Measurements from ENCODE around the gene KRT16. TPM values are rescaled to one million over a fixed set of nuclear protein-coding genes. Genes with fewer than 3 reads are reported as not detected.
"Not testable (repeated sequence)": the region's sequence is repeated elsewhere in the genome, so short reads cannot be mapped to it uniquely, and the experiment has no call there.

KRT16 gene
- polyA plus RNA-seq, 3 donors = not detected

DNA sequence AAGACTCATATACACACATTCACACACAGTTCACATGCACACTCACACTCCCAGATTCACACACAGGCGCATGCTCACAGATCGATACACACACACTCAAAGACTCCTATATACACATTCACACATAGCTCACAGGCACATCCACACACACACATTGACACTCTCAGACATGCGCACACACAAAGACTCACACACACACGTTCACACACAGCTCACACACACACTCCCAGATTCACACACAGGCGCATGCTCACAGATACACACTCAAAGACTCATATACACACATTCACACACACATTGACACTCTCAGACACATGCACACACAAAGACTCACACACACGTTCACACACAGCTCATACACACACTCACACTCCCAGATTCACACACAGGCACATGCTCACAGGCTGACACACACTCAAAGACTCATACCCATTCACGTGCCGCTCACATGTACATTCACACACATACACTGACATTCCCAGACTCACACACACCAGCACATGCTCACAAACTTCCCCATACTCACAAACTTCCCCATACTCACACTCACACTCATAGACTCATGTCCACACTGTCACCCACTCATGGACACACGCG lies 37.5 kb upstream of the KRT16 start:
- DNase-seq (ENCODE audit: extremely low read depth in 1 of 11, low read depth in 9 of 11, low spot score in 4 of 11) = no peak

DNA sequence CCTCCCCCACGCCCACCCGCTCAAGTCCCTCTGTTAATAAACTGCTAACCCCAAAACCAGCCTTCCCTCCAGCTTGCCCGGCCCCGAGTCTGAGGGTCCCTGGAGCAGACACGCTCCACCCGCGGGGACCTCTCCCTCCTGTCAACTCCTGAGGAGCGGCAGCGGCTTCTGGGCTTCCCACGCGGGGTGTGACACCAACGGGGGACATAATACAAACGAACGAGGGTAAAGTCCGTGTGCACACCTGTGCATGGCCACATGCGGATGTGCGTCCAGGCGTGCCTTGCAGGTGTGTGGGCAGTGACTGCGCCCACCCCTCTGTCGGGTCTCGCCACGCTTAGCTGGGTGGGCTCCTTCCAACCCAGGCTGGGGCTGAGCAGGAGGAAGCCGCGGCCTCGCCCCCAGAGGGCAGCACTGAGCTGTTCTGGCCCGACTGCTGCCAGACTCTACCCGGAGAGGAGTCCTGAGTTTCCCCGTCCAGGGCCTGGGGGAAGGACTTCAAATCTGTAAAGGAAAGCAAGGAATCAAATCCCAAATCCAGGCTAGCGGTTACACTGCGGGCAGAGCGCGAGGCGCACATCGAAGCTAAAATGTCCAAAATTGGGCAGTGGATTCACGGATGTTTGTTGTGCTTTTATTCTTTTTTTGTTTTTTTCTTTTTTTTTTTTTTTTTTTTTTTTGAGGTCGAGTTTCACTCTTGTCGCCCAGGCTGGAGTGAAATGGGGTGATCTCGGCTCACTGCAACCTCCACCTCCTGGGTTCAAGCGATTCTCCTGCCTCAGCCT lies 36.0 kb upstream of the KRT16 start:
- DNase-seq (ENCODE audit: extremely low read depth in 1 of 11, low read depth in 9 of 11, low spot score in 4 of 11) = peak in 9 of 11 donors; percentile 72 to 84 (median 80)

DNA sequence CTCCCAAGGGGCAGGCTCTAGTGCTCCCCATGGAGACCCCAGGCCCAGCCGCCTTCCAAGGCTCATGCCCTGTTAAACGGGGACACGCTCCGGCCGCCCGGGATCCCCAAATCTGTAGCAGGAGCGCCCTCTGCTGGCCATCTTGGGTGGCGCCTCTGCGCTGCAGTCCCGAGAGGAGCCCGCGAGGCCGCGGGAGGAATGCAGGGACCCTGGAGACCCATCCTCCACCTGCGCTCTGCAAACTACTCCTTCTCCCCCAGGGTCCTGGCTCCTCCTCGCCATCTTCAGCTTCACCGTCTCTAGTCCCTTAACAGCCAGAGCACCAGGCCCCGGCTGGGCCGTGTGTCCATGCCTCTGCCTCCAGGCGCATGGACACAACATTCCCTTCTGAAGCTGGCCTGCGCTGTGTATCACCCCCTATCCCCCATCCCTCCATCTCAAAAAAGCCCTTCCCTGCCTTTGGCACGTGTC lies 35.4 kb upstream of the KRT16 start:
- peak in 7 of 11 donors; percentile 69 to 86 (median 78) for DNase-seq (ENCODE audit: extremely low read depth in 1 of 11, low read depth in 9 of 11, low spot score in 4 of 11)

DNA sequence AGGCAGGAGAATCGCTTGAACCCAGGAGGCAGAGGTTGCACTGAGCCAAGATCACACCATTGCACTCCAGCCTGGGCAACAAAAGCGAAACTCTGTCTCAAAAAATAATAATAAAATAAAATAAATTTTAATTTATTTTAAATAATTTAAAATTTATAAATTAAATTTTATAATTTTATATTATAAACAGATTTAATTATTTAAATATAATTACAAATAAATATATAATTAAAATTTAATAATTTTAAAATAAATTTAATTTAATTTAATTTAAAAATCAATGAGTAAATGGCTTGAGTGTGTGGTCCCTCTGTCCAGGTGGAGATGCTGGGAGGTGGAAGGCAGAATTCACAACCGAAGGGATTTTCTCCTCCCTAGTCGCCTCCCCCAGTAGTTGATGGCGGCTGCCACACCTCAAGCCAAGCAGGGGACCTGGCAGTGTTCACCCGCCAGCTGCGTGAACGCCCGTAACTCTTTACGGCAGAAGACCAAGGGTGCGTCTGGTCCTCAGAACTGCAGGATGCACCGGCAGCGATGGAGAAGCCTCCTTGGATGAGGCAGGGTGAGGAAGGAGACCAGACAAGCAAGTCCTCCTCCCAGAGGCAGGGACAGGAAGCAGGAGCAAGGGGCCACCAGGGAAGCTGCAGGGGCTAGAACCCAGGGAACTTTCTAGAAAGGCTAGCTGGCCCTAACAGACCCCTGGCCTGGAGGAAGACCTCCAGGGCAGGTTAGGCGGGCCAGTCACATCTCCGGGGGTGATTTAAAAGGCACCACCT lies 34.7 kb upstream of the KRT16 start:
- no peak for DNase-seq (ENCODE audit: extremely low read depth in 1 of 11, low read depth in 9 of 11, low spot score in 4 of 11)

DNA sequence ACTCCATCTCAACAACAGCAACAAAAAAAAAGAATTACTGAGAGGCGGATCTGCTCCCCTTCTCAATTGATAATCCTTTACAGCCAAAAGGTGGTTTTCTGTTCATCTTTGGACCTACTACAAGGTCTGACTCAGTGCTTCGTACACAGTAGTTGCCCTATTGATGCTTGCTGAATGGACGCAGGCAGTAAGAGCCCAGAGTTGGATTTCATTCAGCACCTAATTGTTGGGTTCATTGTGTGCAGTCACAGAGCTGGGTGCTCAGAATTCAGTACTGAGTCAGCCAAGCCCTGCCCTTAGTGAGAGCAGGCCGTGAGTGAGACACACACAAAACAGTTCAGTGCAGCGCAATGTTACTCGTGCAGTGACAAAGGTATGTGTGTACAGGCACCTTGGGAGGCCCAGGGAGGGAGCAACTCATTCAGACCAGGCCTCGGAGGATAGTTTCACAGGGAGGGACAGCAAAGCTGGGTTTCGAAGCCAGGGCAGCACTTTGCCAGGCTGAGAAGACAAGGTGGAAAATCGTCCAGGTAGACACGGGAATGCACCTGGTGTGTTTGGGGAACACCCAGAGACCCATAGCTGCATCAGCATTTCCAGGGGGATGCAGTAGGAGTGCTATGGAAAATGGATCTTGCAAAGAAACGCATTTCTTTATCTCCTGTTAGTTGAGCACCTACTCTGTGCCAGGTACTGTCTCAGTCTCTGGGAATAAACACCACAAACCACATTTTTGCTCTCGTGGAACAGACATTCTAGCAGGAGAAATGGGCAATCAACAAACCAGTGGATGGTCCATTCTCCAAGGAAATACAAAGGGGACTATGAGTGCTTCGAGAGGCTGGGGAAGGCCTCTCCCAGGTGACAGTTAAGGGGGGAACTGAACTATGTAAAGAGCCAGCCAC lies 29.9 kb upstream of the KRT16 start:
- no peak for DNase-seq (ENCODE audit: extremely low read depth in 1 of 11, low read depth in 9 of 11, low spot score in 4 of 11)

DNA sequence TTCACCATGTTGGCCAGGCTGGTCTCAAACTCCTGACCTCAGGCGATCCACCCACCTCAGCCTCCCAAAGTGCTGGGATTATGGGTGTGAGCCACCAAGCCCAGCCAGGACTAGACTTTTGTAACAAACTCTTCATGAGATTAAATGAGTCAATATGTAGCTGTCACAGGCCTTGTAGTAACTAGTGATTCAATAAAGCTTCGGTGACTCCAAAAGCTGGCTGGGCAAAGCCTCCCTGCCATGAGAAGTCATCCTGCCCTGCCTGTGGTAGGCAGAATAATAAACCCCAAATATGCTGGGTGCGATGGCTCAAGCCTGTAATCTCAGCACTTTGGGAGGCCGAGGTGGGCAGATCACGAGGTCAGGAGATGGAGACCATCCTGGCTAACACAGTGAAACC lies 28.0 kb upstream of the KRT16 start:
- DNase-seq (ENCODE audit: extremely low read depth in 1 of 11, low read depth in 9 of 11, low spot score in 4 of 11) = not testable (repeated sequence)

DNA sequence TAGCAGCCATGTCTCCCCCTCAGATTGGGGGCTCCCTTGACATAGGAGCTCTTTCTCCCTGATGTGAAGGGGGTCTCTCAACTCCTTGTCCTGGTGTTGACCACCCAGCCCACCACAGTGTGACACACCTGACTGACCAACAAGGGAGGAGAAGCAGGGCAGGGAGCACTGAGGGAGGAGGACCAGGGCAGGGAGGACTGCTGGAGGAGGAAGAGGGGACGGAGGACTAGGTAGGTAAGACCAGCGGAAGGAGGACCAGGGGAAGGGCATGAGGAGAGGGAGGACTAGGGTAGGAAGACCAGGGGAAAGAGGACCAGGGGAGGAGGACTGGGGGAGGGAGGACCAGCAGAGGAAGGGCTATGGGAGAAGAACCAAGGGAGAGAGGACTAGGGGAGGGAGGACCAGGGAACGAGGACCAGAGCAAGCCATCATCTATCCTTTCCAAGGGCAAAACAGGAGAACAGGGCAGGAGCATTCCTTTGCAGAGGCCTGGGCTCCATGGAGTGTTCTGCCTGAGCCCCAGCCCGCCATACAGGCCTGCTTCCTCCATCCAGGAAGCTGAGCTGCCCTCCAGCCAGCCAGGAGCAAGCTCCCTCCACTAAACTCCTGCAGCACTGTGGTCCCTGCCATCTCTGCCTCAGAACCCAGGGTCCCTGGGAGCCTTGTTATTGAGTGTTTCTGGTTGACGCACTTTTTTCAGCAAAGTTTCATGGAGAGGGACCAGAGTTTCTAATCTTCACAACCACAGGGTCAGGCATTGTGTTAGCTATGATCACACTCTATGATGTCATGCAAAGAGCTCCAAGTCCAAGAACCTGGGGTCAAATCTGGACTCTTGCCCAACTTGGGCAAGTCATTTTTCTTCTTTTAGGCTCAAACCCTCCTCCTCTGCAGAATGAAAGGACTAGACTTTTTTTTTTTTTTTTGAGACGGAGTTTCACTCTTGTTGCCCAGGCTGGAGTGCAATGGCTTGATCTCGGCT lies 27.2 kb upstream of the KRT16 start:
- no peak for DNase-seq (ENCODE audit: extremely low read depth in 1 of 11, low read depth in 9 of 11, low spot score in 4 of 11)

DNA sequence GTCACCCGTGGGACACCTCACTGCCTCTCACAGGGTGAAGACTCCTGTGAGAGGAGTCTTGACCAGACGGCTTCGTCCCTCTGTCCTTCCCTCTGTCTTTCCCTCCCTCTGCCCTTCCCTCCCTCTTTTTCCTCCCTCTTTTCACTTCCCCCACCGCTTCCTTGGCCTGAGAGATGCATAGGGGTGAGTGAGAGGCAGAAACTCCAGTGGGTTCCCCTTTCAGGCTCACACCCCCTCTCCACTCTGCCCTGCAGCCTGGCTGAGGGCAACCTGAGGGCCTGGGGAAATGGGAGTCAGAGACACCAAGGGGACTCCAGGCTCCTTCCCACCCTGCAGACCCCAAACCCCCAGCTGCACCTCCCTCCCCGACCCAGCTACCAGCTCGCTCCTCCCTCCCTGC lies 26.4 kb upstream of the KRT16 start:
- DNase-seq (ENCODE audit: extremely low read depth in 1 of 11, low read depth in 9 of 11, low spot score in 4 of 11) = no peak

DNA sequence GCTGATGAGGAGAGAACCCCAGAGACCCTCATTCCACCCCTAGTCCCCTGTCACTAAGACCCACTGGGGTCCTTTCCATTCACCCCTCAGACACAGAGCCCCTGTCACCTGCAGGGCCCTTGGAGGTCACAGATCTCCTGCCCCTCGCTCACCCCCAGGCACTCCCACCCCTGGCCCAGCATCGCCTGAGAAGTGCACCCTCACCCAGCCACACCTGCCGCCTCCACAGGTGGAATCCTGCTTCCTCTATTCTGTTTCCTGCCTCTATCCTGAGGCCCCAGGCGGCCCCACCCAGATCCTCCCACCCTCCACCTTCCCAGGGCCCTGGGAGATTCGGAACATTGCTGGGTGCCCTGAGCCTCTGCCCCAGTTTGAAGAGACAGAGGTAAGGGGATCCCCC lies 25.6 kb upstream of the KRT16 start:
- no peak for DNase-seq (ENCODE audit: extremely low read depth in 1 of 11, low read depth in 9 of 11, low spot score in 4 of 11)

DNA sequence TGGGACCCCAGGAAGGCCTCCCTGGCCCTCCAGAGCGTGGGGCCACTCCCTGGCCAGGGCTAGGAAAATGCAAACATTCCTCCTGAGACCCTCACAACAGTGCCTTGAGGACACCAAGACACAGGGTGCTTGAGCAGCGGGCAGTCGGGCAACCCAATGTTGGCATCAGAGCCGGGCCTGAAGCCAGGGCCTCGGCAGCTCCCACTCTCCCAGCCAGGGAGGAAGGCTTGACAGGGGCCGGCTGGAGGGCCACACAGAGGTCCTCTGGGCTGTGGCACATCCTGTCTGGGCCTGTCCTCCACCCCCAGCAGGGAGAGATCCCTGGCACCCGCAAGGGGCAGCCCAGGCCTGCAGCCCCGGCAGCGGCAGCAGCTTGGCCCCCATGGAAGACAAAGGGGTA lies 24.1 kb upstream of the KRT16 start:
- no peak for DNase-seq (ENCODE audit: extremely low read depth in 1 of 11, low read depth in 9 of 11, low spot score in 4 of 11)

DNA sequence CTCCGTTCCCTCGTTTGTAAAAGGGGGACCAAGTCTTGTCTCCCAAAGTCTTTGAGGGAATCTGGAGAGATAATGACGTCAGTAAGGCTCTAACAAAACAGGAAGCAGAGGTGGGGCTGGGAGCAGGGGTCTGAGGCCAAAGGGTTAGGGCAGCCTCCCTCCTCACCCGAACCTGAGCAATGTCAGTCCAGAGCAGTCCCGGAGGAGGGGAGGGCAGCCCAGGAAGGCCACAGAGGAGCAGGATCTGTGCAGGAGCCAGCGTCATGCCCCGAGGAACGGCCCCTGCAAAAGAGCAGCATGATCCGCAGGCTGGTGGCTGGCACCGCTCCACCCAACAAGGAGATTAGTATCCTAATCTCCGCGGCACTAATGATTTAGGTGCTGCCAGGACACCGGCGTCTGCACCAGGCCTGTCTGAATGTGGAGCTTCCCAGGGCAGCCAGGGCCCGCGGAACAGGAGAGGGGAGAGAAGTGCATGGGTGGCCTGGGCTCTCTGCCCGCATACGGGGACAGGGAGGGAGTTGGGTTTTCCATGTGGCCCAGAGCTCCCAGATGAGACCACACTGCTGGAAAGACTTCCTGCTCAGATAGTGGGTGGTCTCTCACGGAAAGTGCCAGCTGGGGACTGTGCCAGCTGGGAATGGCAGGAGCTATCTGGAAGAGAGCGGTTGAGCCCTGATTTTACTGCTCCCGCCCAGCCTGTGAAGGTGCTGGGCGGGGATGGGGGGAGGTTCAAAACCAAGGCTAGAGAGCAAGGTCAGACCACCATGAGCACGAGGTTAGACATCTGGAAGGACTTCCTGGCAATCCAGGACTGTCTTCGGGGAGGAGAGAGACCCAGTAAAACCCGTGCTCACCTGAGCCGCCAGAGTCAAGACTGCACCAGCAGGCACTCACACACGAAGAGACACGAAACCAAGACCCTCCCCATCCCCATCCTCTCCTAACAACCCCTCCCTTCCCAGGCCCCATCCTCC lies 22.8 kb upstream of the KRT16 start:
- DNase-seq (ENCODE audit: extremely low read depth in 1 of 11, low read depth in 9 of 11, low spot score in 4 of 11) = no peak

DNA sequence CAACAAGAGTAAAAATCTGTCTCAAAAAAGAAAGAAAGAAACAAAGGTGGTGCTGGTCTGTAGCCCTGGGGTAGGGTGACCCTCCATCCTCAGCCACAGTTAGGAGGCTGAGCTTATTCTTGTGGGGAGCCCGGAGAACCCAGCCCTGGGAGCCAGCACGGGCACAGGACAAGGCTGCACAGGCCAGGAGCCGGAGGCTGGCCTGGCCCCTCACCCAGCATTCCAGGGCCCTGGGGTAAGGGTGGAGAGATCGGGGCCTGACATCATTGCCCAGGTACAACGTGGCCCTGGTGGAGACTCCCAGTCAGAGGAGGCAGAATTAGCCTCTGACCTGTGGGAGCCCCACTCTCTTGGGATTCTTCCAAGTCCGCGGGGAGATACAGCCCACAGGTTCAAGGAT lies 22.1 kb upstream of the KRT16 start:
- DNase-seq (ENCODE audit: extremely low read depth in 1 of 11, low read depth in 9 of 11, low spot score in 4 of 11) = no peak

DNA sequence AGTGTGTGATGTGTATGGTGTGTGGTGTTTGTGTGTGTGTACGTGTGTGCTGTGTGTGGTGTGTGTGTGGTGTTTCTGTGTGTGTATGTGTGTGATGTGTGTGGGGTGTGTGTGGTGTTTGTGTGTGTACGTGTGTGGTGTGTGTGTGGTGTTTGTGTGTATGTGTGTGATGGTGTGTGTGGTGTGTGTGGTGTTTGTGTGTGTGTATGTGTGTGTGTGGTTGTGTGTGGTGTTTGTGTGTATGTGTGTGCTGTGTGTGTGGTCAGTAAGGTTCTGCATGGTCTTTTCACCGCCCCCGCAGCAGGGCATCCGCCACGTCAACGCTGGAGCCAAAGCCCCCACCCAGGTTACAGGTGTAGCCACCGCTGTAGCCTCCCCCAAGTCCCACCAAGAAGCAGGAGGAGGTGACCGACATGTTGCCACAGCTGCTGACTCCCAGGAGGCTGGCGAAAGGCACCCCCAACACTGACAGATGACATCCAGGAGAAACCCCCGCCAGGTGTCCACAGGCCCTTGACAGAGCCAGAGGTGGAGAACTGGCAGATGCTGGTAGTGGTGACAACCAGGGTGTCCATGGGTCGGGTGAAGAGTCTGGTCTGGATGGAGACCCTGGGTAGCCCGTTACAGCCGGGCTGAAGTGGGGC lies 21.1 kb upstream of the KRT16 start:
- no peak for DNase-seq (ENCODE audit: extremely low read depth in 1 of 11, low read depth in 9 of 11, low spot score in 4 of 11)

DNA sequence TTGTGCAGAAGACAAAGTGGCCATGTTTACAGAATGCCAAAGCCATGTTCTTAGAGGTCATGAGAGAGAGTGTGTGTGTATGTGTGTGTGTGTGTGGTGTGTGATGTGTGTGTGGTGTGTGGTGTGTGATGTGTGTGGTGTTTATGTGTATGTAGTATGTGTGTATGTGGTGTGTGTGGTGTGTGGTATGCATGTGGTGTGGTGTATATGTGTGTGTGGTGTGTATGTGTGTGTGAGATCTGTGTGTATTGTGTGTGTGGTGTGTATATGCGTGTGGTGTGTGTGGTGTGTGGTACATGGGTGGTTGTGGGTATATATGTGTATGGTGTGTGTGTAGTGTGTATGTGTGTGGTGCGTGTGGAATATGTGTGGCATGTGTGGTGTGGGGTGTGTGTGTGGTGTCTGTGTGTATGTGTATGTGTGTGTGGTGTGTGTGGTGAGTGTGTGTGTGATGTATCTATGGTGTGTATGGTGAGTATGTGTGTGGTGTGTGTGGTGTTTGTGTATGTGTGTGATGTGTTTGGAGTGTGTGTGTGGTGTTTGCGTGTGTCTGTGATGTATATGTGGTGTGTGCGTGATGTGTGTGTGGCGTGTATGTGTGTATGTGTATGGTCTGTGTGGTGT lies 20.0 kb upstream of the KRT16 start:
- DNase-seq (ENCODE audit: extremely low read depth in 1 of 11, low read depth in 9 of 11, low spot score in 4 of 11) = no peak

DNA sequence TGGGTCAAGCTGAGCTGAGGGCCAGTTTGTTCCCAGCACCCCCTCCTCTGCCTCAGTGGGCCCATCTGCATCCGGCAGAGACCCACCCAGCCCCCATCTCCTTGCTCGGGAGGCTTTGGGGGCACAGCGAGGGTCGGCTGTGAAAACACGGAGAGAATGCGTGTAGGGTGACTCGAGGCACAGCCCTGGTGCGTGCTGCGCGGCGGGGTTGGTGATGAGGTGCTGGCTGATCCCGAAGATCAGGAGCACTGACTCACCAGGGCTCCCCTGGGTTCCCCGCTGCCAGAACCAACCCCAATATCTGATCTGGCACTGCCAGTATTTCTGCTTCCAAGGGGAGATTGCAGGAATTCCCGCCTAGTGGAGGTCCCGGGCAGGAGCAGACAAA lies 19.3 kb upstream of the KRT16 start:
- no peak for DNase-seq (ENCODE audit: extremely low read depth in 1 of 11, low read depth in 9 of 11, low spot score in 4 of 11)
